HG03196 (cell line): Measurements from ENCODE around the gene FAM236B.
"Not testable (repeated sequence)": the region's sequence is repeated elsewhere in the genome, so short reads cannot be mapped to it uniquely, and the experiment has no call there.

Experiments
- ATAC-seq: cut with Tn5 transposase; IDR thresholded peaks from one replicate; pipeline ENCODE4 v1.9.1; 2021; ENCODE audit not compliant: unreplicated experiment

Gene FAM236B

DNA sequence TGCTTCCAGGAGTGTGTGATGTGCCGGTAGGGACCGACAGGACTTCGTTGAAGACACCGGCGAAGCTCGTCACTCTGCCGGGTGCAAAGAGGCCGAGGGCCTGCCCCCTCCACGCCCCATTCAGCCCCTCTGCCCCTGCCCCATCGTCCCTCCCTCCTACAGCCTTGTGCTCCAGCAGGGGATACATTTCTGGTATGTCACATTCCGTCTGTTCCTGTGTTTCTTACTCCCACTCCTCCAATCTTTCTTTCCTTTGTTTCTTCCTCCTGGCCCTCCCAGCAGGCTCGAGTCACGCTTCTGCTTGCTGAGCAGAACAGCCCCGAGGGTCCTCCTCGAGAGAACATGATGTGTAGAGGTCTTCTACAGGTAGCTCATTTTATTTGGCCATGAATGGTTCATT, at the start of gene FAM236B:
TSS of gene FAM236B (minus strand) at position 101 of the 400 bp plus-strand sequence. CDS start at position 1, 100 bp downstream.
- ATAC-seq = not testable (repeated sequence)

DNA sequence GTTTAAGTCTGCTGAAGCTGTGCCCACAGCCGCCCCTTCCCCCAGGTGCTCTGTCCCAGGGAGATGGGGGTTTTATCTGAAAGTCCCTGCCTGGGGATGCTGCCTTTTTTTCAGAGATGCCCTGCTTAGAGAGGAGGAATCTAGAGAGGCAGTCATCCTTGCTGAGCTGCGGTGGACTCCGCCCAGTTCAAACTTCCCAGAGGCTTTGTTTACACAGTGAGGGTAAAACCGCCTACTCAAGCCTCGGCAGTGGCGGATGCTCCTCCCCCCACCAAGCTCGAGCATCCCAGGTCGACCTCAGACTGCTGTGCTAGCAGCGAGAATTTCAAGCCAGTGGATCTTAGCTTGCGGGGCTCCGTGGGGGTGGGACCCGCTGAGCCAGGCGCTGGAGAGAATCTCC, 48.2 kb upstream of the FAM236B start:
- not testable (repeated sequence) for ATAC-seq

DNA sequence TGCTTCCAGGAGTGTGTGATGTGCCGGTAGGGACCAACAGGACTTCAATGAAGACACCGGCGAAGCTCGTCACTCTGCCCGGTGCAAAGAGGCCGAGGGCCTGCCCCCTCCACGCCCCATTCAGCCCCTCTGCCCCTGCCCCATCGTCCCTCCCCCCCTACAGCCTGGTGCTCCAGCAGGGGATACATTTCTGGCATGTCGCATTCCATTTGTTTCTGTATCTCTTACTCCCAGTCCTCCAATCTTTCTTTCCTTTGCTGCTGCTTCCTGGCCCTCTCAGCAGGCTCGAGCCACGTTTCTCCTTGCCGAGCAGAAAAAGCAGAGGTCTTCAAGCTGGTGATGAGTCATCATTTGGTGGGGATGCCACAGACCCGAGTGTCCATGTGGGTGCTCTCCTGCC, 25.6 kb upstream of the FAM236B start, which contains the start of gene FAM236D:
TSS of gene FAM236D (minus strand) at position 101 of the 400 bp plus-strand sequence. CDS start at position 1, 100 bp downstream.
- not testable (repeated sequence) for ATAC-seq

DNA sequence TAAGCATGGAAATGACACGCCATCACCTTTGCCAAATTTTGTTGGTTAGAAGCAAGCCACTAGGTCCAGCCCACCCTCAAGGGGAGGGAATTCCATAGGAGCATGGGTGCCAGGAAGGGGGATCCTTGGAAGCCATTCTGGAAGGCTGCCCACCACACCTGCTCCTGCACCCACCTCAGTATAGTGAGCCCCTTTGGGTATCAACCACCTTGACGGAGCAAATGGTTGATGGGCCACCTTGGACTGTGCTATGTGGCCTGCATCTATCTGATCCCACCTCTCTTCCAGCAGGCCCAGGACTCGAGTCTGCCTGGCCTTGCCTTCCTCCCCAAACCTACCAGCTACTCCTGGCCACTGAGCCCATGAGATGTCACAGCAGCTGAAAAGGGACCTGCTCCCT, 7.9 kb upstream of the FAM236B start:
- ATAC-seq = not testable (repeated sequence)

DNA sequence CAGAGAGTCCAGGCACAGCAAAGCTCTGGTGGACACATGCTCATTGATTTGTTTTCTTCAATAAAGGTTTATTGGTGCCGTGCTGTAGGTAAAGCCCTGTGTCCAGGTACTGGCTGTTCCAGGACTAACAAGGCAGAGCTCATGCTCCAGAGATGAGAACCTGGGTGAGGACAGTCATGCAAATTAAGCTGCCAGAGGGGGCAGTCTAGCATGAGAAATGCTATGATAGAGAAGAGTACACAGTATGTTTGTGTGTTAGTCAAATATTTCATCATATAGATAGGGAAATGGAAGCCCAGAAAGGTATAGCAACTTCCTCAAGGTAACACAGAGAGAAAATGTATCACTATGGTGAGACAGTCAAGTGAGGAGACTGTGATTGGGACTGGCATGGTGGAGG, 5.7 kb upstream of the FAM236B start:
- not testable (repeated sequence) for ATAC-seq

DNA sequence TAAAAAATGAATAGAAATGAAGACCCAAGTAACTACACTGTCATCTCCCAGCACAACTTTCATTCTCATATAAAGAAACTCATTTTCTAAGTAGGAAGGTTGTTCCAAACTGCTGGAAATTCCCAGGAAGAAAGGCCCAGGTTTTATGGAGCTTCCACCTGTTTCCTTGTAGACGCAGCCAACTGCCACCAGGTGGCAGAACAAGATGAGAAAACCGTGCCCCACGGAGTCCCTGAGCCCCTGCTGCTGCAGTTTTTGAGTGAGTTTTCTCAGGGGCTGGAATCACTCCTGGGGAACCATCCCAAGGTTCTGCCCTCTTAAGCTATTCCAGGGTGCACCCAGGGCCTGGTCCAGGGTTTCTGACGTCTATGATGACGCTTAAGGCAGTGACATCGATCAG, 1.5 kb upstream of the FAM236B start:
- ATAC-seq = not testable (repeated sequence)

DNA sequence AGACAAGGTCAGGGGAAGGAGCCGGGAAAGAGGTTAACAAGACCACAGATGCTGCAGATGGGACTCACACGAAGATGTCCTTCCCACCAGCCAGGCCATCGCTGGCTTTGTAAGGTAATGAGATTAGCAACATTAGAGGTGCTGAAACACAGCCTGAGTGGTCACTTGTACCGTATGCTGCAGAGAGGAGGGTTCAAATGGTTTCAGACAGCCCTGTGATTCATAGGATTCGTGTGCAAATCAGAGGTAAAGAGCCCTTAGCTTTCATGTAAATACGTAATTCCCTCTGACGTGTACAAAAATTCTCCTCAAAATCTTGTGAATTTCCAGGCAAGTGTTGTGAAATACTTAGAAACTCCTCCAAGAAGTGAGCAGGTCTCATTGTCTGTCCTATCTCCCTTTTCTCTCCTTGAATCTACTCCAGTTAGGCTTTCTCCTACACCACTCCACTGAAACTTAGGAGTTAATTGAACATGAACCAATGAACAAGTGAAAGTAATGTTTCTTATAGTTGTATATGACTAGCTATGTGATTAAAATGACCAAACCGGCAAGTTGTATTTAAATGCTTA, 991 bp upstream of the FAM236B start:
- not testable (repeated sequence) for ATAC-seq

DNA sequence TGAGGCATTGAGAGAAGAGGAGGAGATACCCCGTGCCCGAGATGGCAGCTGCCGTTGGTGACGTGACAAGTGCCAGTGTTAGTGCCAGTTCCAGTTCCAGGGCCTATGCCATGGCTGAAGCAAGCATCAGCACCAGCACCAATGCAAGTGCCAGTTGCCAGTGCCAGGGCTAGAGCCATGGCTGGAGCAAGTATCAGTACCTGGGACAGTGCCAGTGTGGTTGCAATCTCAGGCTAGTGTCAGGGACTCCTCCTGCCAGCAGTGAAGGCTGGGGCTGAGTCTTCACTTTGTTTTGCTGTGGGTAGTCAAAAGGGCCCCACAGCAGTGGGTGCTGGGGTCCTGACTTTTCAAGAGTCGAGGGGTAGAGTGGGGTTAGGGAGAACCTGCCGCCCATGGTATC, 4.3 kb downstream of the FAM236B start:
- not testable (repeated sequence) for ATAC-seq

DNA sequence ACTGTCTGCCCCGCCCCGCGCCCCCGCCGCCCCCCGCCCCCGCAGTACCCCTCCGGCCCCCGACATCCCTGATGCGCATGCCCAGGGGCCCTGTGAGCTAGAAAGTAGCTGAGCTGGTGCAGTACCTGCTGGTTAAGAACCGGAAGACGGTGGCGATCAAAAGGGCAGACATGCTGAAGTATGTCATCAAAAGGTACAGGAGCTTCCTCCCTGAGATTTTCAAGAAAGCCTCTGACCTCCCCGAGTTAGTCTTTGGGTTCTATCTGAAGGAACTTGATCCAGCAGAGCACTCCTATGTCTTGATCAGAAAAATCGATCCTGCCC, 5.0 kb downstream of the FAM236B start:
- ATAC-seq = peak; percentile 71

DNA sequence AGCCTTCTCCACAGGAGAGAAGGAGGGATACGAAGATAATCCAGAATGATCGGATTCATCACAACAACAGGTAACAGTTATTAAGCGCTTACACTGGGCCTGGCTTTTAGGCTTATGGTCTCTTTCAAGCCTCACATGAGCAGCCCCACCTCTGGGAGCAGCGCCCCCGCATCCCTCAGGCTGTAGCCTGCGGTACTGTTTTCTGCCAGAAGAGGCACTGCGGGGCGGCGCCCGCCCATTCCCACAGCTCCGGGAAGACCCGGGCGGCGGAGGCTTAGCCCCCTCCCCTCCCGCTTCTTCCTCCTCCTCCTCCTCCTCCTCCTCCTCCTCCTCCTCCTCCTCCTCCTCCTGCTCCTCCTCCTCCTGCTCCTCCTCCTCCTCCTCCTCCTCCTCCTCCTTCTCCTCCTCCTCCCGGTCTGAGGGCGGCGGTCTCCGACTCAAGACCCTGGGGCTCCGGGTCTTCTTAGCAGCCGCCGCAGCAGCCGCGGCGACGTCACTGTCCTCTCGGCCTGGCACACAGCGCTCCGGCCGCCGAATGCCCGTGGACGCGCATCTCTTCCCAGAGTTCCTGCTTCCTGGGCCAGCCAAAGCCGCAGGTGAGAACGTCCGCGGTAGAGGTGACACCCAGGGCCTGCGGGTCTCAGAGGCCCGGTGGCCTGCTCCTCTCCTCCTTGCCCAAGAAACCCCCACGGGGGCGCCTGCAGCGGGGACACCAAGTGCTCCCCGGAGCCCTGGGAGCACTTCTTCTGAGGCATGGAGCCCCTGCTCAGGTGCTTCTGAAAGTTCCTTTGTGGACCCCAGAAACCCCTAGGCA, 5.6 kb downstream of the FAM236B start, which contains the start of gene DMRTC1B:
TSS of gene DMRTC1B (plus strand) at position 238 of the 814 bp plus-strand sequence. CDS start 68,246 bp downstream, outside the sequence.
- ATAC-seq = peak; percentile 76

DNA sequence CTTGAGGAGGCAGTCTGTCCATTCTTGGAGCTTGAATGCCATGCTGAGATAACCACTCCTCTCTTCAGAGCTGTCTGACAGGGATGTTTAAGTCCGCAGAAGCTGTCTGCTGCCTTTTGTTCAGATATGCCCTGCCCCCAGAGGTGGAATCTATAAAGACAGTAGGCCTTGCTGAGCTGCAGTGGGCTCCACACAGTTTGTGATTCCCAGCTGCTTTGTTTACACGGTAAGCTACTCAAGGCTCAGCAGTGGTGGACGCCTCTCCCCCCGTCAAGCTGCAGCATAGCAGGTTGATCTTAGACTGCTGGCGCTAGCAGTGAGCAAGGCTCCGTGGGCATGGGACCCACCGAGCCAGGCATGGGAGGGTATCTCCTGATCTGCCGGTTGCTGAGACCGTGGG, 22.0 kb downstream of the FAM236B start:
- not testable (repeated sequence) for ATAC-seq

DNA sequence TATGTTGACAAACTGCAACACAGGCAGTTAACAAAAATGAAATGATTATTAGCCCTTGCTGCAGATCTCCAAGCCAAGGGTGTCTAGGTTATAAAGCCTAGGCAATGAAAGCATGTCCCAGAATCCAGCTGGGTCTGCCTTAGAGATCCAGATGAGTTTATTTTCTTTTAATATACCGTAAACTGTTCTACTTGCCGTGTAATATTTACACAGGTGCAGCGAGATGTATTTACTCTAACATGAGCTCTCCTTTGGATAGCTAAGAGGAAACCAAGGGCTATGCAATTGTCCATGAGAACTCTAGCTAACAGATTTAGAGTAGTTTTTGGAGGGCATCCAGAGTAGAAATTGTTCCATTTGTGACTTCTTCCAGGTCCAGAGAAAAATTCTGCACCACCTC, 33.9 kb downstream of the FAM236B start:
- not testable (repeated sequence) for ATAC-seq

DNA sequence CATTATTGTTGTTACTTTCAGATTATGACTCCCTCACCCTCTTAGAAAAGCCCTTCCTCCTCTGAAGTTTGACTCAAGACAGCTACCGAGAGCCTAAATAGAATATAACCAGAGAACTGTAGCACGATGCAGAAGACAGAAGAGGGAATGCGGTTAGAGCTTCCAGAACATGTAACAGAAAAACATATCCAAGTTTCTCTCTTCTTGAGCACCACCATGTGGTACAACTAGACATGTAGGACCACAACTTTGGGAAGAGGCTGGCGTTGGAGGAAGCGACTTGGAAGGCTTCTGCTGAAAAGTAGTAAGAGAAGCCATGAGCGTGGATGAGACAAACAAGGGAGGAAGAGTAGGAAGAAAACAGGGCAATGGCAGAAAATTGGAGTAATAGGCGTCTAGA, 36.9 kb downstream of the FAM236B start:
- not testable (repeated sequence) for ATAC-seq

DNA sequence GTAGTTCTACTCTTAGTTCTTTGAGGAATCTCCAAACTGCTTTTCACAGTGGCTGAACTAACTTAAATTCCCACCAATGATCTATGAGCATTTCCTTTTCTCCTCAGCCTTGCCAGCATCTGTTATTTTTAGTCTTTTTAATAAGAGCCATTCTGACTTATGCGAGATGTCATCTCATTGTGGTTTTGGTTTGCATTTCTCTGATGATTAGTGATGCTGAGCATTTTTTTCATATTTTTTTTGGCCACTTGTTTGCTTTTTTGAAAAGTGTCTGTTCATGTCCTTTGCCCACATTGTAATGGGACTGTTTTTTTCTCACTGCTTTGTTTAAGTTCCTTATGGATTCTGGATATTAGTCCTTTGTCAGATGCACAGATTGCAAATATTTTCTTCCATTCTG, 46.9 kb downstream of the FAM236B start:
- ATAC-seq = no peak

DNA sequence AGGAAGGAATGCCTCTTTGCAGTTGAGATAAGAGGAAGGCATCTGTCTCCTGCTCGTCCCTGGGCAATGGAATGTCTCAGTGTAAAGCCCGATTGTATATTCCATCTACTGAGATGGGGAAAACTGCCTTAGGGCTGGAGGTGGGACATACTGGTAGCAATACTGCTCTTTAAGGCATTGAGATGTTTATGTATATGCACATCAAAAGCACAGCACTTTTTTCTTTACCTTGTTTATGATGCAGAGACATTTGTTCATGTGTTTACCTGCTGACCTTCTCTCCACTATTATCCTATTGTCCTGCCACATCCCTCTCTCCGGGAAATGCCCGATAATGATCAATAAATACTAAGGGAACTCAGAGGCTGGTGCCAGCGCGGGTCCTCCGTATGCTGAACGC, 48.8 kb downstream of the FAM236B start:
- ATAC-seq = not testable (repeated sequence)
